OCI-LY1 (cell line): ENCODE results near the gene KDM3A.

Experiments
- H2AFZ ChIP-seq: fragments of 200-600 bp; sonication (generic), shearing (Covaris generic); 2 replicates; pipeline ENCODE4 v1.6.0; 2014; ENCODE audit warnings: antibody characterized with exemption, mild to moderate bottlenecking, low read length
- H3F3A ChIP-seq: fragments of 200-600 bp; sonication (generic), shearing (Covaris generic); 2 replicates; pipeline ENCODE4 v1.6.0; 2014; ENCODE audit warnings: mild to moderate bottlenecking, antibody characterized with exemption, low read length, moderate library complexity; ENCODE audit not compliant: insufficient read depth
- H3K27ac ChIP-seq: fragments of 200-600 bp; sonication (generic); 2 replicates; pipeline ENCODE4 v1.5.1; 2014; ENCODE audit warnings: low read length, mixed run types, mild to moderate bottlenecking, low read depth; ENCODE audit not compliant: poor library complexity, severe bottlenecking
- H3K27me3 ChIP-seq: fragments of 200-600 bp; sonication (generic); 2 replicates; pipeline ENCODE4 v1.6.0; 2014; ENCODE audit warnings: antibody characterized with exemption, mild to moderate bottlenecking, low read length, moderate library complexity; ENCODE audit not compliant: insufficient read depth
- H3K36me3 ChIP-seq: fragments of 200-600 bp; sonication (generic); 2 replicates; pipeline ENCODE4 v1.6.1; 2014; ENCODE audit warnings: mild to moderate bottlenecking, antibody characterized with exemption, low read length, moderate library complexity, mixed read lengths; ENCODE audit not compliant: insufficient read depth
- H3K4me1 ChIP-seq: fragments of 200-600 bp; sonication (generic); 2 replicates; pipeline ENCODE4 v1.5.1; 2014; ENCODE audit warnings: mild to moderate bottlenecking, low read length, moderate library complexity; ENCODE audit not compliant: insufficient read depth, severe bottlenecking
- H3K4me2 ChIP-seq: fragments of 200-600 bp; sonication (generic), shearing (Covaris generic); 2 replicates; pipeline ENCODE4 v1.6.1; 2014; ENCODE audit warnings: low read length
- H3K4me3 ChIP-seq: fragments of 200-600 bp; sonication (generic); 2 replicates; pipeline ENCODE4 v1.5.1; 2014; ENCODE audit warnings: low read length, low read depth, mild to moderate bottlenecking, mixed read lengths; ENCODE audit not compliant: poor library complexity, severe bottlenecking
- H3K79me2 ChIP-seq: fragments of 200-600 bp; shearing (Covaris generic); 2 replicates; pipeline ENCODE4 v1.6.1; 2016; ENCODE audit warnings: mixed run types, low read length, mixed read lengths; ENCODE audit not compliant: insufficient read depth
- H3K9ac ChIP-seq: fragments of 200-600 bp; sonication (generic), shearing (Covaris generic); 2 replicates; pipeline ENCODE4 v1.6.1; 2014; ENCODE audit warnings: mild to moderate bottlenecking, low read length, mixed read lengths
- H3K9me2 ChIP-seq: fragments of 200-600 bp; sonication (generic), shearing (Covaris generic); 2 replicates; pipeline ENCODE4 v1.6.1; 2014; ENCODE audit warnings: low read depth, mild to moderate bottlenecking, low read length, mixed read lengths
- H3K9me3 ChIP-seq: fragments of 200-600 bp; shearing (Covaris generic); 2 replicates; pipeline ENCODE4 v1.6.1; 2014; ENCODE audit warnings: low read length, mixed read lengths
- H4K20me1 ChIP-seq: fragments of 200-600 bp; sonication (generic), shearing (Covaris generic); 2 replicates; pipeline ENCODE4 v1.6.0; 2016; ENCODE audit warnings: mild to moderate bottlenecking, low read length; ENCODE audit not compliant: insufficient read depth
- EZH2 ChIP-seq: fragments of 200-600 bp; sonication (generic), shearing (Covaris generic); IDR thresholded peaks from 2 replicates; pipeline ENCODE4 v1.8.0; 2017; ENCODE audit warnings: borderline replicate concordance, mixed run types, mild to moderate bottlenecking, antibody characterized with exemption, low read length, moderate library complexity, mixed read lengths
- TF ChIP-seq, protein P1 (sequence below): fragments of 200-600 bp; sonication (generic), shearing (Covaris generic); IDR thresholded peaks from 2 replicates; pipeline ENCODE4 v1.5.1; 2017; ENCODE audit warnings: mild to moderate bottlenecking, antibody characterized with exemption, low read length, moderate library complexity, mixed read lengths

KDM3A gene

DNA sequence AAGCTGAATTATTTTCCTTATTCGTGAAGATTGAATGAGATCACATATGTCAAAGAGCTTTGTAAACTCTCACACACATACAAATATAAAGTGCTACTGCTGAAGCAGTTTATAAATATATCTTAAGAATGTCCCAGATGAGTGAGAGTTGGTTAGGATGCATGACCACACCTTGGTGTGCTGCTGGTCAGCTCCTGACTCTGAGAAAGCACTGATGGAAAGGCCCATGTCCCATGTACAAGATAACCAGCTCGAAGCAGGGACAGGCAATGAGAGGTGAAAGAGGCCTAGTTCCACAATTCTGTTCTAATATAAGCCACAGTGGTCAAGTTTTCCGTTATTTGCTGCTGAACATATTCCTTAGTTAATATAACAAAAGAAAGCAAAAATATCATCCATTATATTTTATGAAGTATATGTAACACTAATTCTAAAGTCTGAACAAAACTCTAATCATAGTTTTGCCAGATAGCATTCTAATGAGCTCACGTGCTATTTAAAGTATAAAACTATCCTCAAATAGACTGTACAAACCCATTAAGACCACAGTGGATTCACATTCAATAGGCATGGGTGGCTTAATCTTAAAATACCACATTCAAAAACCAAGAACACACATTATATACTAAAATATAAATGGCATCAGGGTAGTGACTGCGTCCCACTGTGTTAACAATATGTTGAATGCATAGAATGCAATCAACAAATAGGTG lies 72.9 kb downstream of the KDM3A start:
- Histone ChIP-seq H3F3A (no peaks in the 10 kb centered on the region), H3K79me2 (no peaks in the 10 kb centered on the region), H3K4me1 (no peaks in the 10 kb centered on the region), H3K9me2 (no peaks in the 10 kb centered on the region), H2AFZ (no peak overlapping the region), H3K36me3 (0 out of 2 replicates have a peak, but pooled peaks cover 6% of the 10 kb centered on the region), H3K4me3 (no peak overlapping the region), H3K27ac (no peak overlapping the region), H3K9ac (no peak overlapping the region), H3K27me3 (no peaks in the 10 kb centered on the region), H3K9me3 (no peaks in the 10 kb centered on the region), H4K20me1 (no peaks in the 10 kb centered on the region), H3K4me2 (no peak overlapping the region)
- TF ChIP-seq, protein P1, sequence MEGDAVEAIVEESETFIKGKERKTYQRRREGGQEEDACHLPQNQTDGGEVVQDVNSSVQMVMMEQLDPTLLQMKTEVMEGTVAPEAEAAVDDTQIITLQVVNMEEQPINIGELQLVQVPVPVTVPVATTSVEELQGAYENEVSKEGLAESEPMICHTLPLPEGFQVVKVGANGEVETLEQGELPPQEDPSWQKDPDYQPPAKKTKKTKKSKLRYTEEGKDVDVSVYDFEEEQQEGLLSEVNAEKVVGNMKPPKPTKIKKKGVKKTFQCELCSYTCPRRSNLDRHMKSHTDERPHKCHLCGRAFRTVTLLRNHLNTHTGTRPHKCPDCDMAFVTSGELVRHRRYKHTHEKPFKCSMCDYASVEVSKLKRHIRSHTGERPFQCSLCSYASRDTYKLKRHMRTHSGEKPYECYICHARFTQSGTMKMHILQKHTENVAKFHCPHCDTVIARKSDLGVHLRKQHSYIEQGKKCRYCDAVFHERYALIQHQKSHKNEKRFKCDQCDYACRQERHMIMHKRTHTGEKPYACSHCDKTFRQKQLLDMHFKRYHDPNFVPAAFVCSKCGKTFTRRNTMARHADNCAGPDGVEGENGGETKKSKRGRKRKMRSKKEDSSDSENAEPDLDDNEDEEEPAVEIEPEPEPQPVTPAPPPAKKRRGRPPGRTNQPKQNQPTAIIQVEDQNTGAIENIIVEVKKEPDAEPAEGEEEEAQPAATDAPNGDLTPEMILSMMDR = no peak
- no peak for TF ChIP-seq EZH2

- no peaks in the 10 kb centered on the region for H3K4me1 ChIP-seq
- H3K4me3 ChIP-seq = no peak overlapping the region
- no peak overlapping the region for H3K9ac ChIP-seq
- no peaks in the 10 kb centered on the region for H3K9me3 ChIP-seq
- TF ChIP-seq EZH2 = no peak
- TF ChIP-seq, protein P1 = peak; percentile 44
- no peak overlapping the region for H3K27ac ChIP-seq
- no peaks in the 10 kb centered on the region for H4K20me1 ChIP-seq
- H3F3A ChIP-seq = no peaks in the 10 kb centered on the region
- peaks cover 3% of the 10 kb centered on the region; the same call in 1 of the 2 replicates for H3K36me3 ChIP-seq
- no peak overlapping the region for H2AFZ ChIP-seq
- no peaks in the 10 kb centered on the region for H3K9me2 ChIP-seq
- no peaks in the 10 kb centered on the region for H3K27me3 ChIP-seq
- no peak overlapping the region for H3K4me2 ChIP-seq
- H3K79me2 ChIP-seq = no peaks in the 10 kb centered on the region
These were observed 77.3 kb downstream of the KDM3A start for GRCh38 chr2:86518481-86518880.

- no peaks in the 10 kb centered on the region for H3F3A ChIP-seq
- TF ChIP-seq, protein P1 = no peak
- no peak for TF ChIP-seq EZH2
- no peak overlapping the region for H3K27ac ChIP-seq
- H3K4me3 ChIP-seq = no peak overlapping the region
- no peak overlapping the region for H2AFZ ChIP-seq
- H3K36me3 ChIP-seq = peaks cover 3% of the 10 kb centered on the region; the same call in 1 of the 2 replicates
- H3K4me2 ChIP-seq = no peak overlapping the region
- H3K9me2 ChIP-seq = no peaks in the 10 kb centered on the region
- no peaks in the 10 kb centered on the region for H4K20me1 ChIP-seq
- H3K9me3 ChIP-seq = no peaks in the 10 kb centered on the region
- H3K9ac ChIP-seq = no peak overlapping the region
- no peaks in the 10 kb centered on the region for H3K27me3 ChIP-seq
- no peaks in the 10 kb centered on the region for H3K4me1 ChIP-seq
- H3K79me2 ChIP-seq = no peaks in the 10 kb centered on the region
These were observed 78.2 kb downstream of the KDM3A start for GRCh38 chr2:86519349-86519748.
